ENCODE data around the gene NAA10.

GRCh38 chrX:153885208-153885787 is 49.5 kb downstream of the NAA10 start:
- TF ChIP-seq CTCF (IDR thresholded peaks at IDR 0.05), result no peak
- TF ChIP-seq POLR2AphosphoS5 (IDR thresholded peaks at IDR 0.05), result no peak
- TF ChIP-seq POLR2A (IDR thresholded peaks at IDR 0.05), result no peak
- no peak for TF ChIP-seq EP300 (IDR thresholded peaks at IDR 0.05)
